Breast epithelium (tissue), 3 donors: ENCODE results near the gene HEBP2.

Experiments
- CTCF ChIP-seq, 3 donors: fragments of 450-650 bp; IDR thresholded peaks; one replicate each; pipeline ENCODE4 v1.5.1; 2016 to 2017; ENCODE audit warnings: antibody characterized with exemption in 3 of 3, mild to moderate bottlenecking in 3 of 3, moderate library complexity in 3 of 3
- POLR2AphosphoS5 ChIP-seq, 3 donors: sonication (generic); formaldehyde crosslinking; IDR thresholded peaks; one replicate each; pipeline ENCODE4 v1.6.1; 2017; ENCODE audit warnings: antibody characterized with exemption in 3 of 3

DNA sequence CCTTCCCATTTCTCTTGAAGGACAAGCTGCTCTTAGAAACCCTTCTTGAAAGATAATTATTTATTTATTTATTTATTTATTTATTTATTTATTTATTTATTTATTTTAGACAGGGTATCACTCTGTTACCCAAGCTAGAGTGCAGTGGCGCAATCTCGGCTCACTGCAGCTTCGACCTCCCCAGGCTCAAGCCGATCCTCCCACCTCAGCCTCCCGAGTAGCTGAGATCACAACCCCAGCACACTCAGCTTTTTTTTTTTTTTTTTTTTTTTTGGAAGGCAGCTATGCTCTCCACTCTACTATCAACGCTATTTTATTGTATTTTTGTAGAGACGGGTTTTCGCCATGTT, 1.2 kb upstream of the HEBP2 start:
- TF ChIP-seq CTCF (IDR thresholded peaks at IDR 0.05) = no peak
- no peak for TF ChIP-seq POLR2AphosphoS5 (IDR thresholded peaks at IDR 0.05)
